SK-N-SH treated with all-trans-retinoic acid at 6 μM for 48 hours (cell line): ENCODE data around the gene TNIP1.
A peak's percentile ranks its signal among the peaks of the same experiment; 100 is the strongest.

Experiments used
- ATAC-seq: fragments of 200-7000 bp; cut with Tn5 transposase; 3 replicates; pipeline ENCODE4 v1.9.1; 2020; ENCODE audit warnings: mild to moderate bottlenecking, moderate library complexity
- ARNTL ChIP-seq: fragments of 450-650 bp; formaldehyde crosslinking; IDR thresholded peaks from 2 replicates; pipeline ENCODE4 v1.5.0; 2020; ENCODE audit warnings: low read depth, mild to moderate bottlenecking, moderate library complexity, borderline replicate concordance
- BACH2 ChIP-seq: fragments of 250-450 bp; sonication (Bioruptor Pico); IDR thresholded peaks from 2 replicates; pipeline ENCODE4 v1.9.0; 2021; ENCODE audit warnings: mild to moderate bottlenecking, borderline replicate concordance
- CREB5 ChIP-seq: fragments of 250-450 bp; sonication (Bioruptor Pico); IDR thresholded peaks from 2 replicates; pipeline ENCODE4 v1.5.1; 2020; ENCODE audit warnings: low read depth, mild to moderate bottlenecking, moderate library complexity
- CSDC2 ChIP-seq: fragments of 250-450 bp; sonication (Bioruptor Pico); IDR thresholded peaks from 2 replicates; pipeline ENCODE4 v1.5.0; 2020; ENCODE audit warnings: mild to moderate bottlenecking, moderate library complexity
- CSRNP3 ChIP-seq: fragments of 250-450 bp; sonication (Bioruptor Pico); IDR thresholded peaks from 2 replicates; pipeline ENCODE4 v1.5.1; 2021; ENCODE audit warnings: mild to moderate bottlenecking, moderate library complexity
- ESRRG ChIP-seq: fragments of 250-450 bp; sonication (Bioruptor Pico); IDR thresholded peaks from 2 replicates; pipeline ENCODE4 v1.6.1; 2021; ENCODE audit warnings: mild to moderate bottlenecking
- GLIS3 ChIP-seq: fragments of 250-450 bp; sonication (Bioruptor Pico); IDR thresholded peaks from 2 replicates; pipeline ENCODE4 v1.5.0; 2020; ENCODE audit warnings: mild to moderate bottlenecking, moderate library complexity
- ISL1 ChIP-seq: fragments of 250-450 bp; sonication (Bioruptor Pico); IDR thresholded peaks from 2 replicates; pipeline ENCODE4 v2.1.2; 2022; ENCODE audit warnings: mild to moderate bottlenecking, moderate library complexity
- OSR1 ChIP-seq: fragments of 250-450 bp; sonication (Bioruptor Pico); IDR thresholded peaks from 2 replicates; pipeline ENCODE4 v1.8.0; 2022; ENCODE audit warnings: moderate library complexity, mild to moderate bottlenecking, inconsistent platforms
- PATZ1 ChIP-seq: fragments of 250-450 bp; sonication (Bioruptor Pico); IDR thresholded peaks from 2 replicates; pipeline ENCODE4 v1.8.0; 2020; ENCODE audit warnings: mild to moderate bottlenecking, moderate library complexity, borderline replicate concordance
- POU6F1 ChIP-seq: fragments of 250-450 bp; sonication (Bioruptor Pico); IDR thresholded peaks from 2 replicates; pipeline ENCODE4 v1.8.0; 2021; ENCODE audit warnings: low read depth, mild to moderate bottlenecking, moderate library complexity, borderline replicate concordance
- PPARA ChIP-seq: fragments of 250-450 bp; sonication (Bioruptor Pico); IDR thresholded peaks from 2 replicates; pipeline ENCODE4 v1.5.0; 2020; ENCODE audit warnings: mild to moderate bottlenecking, borderline replicate concordance
- RARB ChIP-seq: fragments of 250-450 bp; sonication (Bioruptor Pico); IDR thresholded peaks from 2 replicates; pipeline ENCODE4 v1.8.0; 2021; ENCODE audit warnings: mild to moderate bottlenecking, moderate library complexity
- TCF4 ChIP-seq: fragments of 250-450 bp; sonication (Bioruptor Pico); IDR thresholded peaks from 2 replicates; pipeline ENCODE4 v1.8.0; 2021; ENCODE audit warnings: mild to moderate bottlenecking, moderate library complexity, borderline replicate concordance
- TOX ChIP-seq: fragments of 250-450 bp; sonication (Bioruptor Pico); IDR thresholded peaks from 2 replicates; pipeline ENCODE4 v1.8.0; 2021; ENCODE audit warnings: mild to moderate bottlenecking, moderate library complexity, borderline replicate concordance
- TSHZ2 ChIP-seq: fragments of 250-450 bp; sonication (Bioruptor Pico); IDR thresholded peaks from 2 replicates; pipeline ENCODE4 v1.5.0; 2020; ENCODE audit warnings: mild to moderate bottlenecking, moderate library complexity
- ZFP3 ChIP-seq: fragments of 250-450 bp; sonication (Bioruptor Pico); IDR thresholded peaks from 2 replicates; pipeline ENCODE4 v1.5.0; 2020; ENCODE audit warnings: mild to moderate bottlenecking, moderate library complexity
- ZFP30 ChIP-seq: fragments of 450-650 bp; formaldehyde crosslinking; IDR thresholded peaks from 2 replicates; pipeline ENCODE4 v1.5.0; 2022; ENCODE audit warnings: mild to moderate bottlenecking, moderate library complexity
- ZNF565 ChIP-seq: fragments of 450-650 bp; formaldehyde crosslinking; conservative IDR thresholded peaks from 2 replicates; pipeline ENCODE4 v1.5.0; 2020; ENCODE audit warnings: low read depth, mild to moderate bottlenecking, moderate library complexity
- ZNF70 ChIP-seq: fragments of 450-650 bp; formaldehyde crosslinking; IDR thresholded peaks from 2 replicates; pipeline ENCODE4 v1.5.0; 2020; ENCODE audit warnings: mild to moderate bottlenecking, moderate library complexity
- ZNF8 ChIP-seq: fragments of 450-650 bp; formaldehyde crosslinking; IDR thresholded peaks from 2 replicates; pipeline ENCODE4 v1.5.0; 2020; ENCODE audit warnings: mild to moderate bottlenecking, moderate library complexity

Gene TNIP1

GRCh38 chr5:151039665-151040064 lies 41.2 kb downstream of the TNIP1 start:
- no peak for TF ChIP-seq ZFP3 (CRISPR knock-in tag)
- TF ChIP-seq ZNF565 (CRISPR knock-in tag) = no peak
- no peak for TF ChIP-seq TOX (CRISPR knock-in tag)
- no peak for TF ChIP-seq ISL1 (CRISPR knock-in tag)
- no peak for TF ChIP-seq OSR1 (CRISPR knock-in tag)
- TF ChIP-seq BACH2 (CRISPR knock-in tag) = no peak
- TF ChIP-seq PPARA = no peak
- TF ChIP-seq CREB5 (CRISPR knock-in tag) = no peak
- TF ChIP-seq CSRNP3 (CRISPR knock-in tag) = no peak
- TF ChIP-seq ZFP30 = no peak
- TF ChIP-seq ZNF70 (CRISPR knock-in tag) = no peak
- no peak for TF ChIP-seq RARB
- TF ChIP-seq, all 23 proteins: peak for 0
- ATAC-seq = no peak

- ATAC-seq = peak; percentile 37
- TF ChIP-seq ARNTL (CRISPR knock-in tag) (no peak), GLIS3 (CRISPR knock-in tag) (no peak), OSR1 (CRISPR knock-in tag) (no peak), ZFP3 (CRISPR knock-in tag) (no peak), ZFP30 (no peak), TSHZ2 (no peak), ESRRG (CRISPR knock-in tag) (no peak), PATZ1 (CRISPR knock-in tag) (no peak), BACH2 (CRISPR knock-in tag) (no peak), TCF4 (CRISPR knock-in tag) (no peak)
These were observed 42.0 kb downstream of the TNIP1 start for GRCh38 chr5:151038801-151039238.

- ATAC-seq = no peak
- no peak for TF ChIP-seq ESRRG (CRISPR knock-in tag)
- TF ChIP-seq CSRNP3 (CRISPR knock-in tag) = no peak
- TF ChIP-seq PPARA = no peak
- no peak for TF ChIP-seq OSR1 (CRISPR knock-in tag)
- no peak for TF ChIP-seq ZNF8 (CRISPR knock-in tag)
- TF ChIP-seq CSDC2 (CRISPR knock-in tag) = no peak
- no peak for TF ChIP-seq TCF4 (CRISPR knock-in tag)
- no peak for TF ChIP-seq RARB
- no peak for TF ChIP-seq TOX (CRISPR knock-in tag)
- TF ChIP-seq POU6F1 (CRISPR knock-in tag) = no peak
- no peak for TF ChIP-seq ZNF565 (CRISPR knock-in tag)
- TF ChIP-seq TSHZ2 = no peak
- no peak for TF ChIP-seq ZNF70 (CRISPR knock-in tag)
- no peak for TF ChIP-seq GLIS3 (CRISPR knock-in tag)
- TF ChIP-seq CREB5 (CRISPR knock-in tag) = no peak
- no peak for TF ChIP-seq ARNTL (CRISPR knock-in tag)
- TF ChIP-seq ZFP30 = no peak
These were observed 42.5 kb downstream of the TNIP1 start for GRCh38 chr5:151038412-151038745.
